ENCODE results near the gene ST7L.

- TF ChIP-seq CTCF (IDR thresholded peaks at IDR 0.05) (no peak), POLR2A (IDR thresholded peaks at IDR 0.05) (no peak)
These were observed 70.4 kb downstream of the ST7L start for GRCh38 chr1:112548547-112548946.

All from Peyer's patch (tissue), 4 donors.